Measurements from ENCODE around the gene EEF1A2. TPM values are rescaled to one million over a fixed set of nuclear protein-coding genes. Genes with fewer than 3 reads are reported as not detected.

EEF1A2 gene
- total and polyA plus RNA-seq, 4 donors, result 0.05 to 0.12 TPM; not detected in 2

DNA sequence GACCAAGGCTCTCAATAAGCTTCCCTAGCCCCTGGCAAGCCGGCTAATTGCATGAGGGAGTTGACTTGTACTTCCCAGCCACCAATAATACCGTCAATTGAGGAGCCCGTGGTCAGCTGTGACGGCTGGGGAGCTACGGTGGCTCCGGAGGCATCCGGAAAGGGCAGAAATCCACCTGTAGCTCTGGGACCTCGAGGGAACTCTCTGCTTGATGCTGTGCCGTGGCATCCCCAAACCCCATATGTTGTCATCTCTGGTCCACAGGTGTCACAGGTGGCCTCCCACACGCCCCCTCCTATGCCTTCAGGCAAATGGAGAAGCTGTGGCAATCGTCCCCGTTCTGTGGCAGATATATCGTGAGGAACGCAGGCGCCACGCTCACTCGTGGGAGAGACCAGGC lies 20.9 kb downstream of the EEF1A2 start (continued):
- TF ChIP-seq, protein P1, sequence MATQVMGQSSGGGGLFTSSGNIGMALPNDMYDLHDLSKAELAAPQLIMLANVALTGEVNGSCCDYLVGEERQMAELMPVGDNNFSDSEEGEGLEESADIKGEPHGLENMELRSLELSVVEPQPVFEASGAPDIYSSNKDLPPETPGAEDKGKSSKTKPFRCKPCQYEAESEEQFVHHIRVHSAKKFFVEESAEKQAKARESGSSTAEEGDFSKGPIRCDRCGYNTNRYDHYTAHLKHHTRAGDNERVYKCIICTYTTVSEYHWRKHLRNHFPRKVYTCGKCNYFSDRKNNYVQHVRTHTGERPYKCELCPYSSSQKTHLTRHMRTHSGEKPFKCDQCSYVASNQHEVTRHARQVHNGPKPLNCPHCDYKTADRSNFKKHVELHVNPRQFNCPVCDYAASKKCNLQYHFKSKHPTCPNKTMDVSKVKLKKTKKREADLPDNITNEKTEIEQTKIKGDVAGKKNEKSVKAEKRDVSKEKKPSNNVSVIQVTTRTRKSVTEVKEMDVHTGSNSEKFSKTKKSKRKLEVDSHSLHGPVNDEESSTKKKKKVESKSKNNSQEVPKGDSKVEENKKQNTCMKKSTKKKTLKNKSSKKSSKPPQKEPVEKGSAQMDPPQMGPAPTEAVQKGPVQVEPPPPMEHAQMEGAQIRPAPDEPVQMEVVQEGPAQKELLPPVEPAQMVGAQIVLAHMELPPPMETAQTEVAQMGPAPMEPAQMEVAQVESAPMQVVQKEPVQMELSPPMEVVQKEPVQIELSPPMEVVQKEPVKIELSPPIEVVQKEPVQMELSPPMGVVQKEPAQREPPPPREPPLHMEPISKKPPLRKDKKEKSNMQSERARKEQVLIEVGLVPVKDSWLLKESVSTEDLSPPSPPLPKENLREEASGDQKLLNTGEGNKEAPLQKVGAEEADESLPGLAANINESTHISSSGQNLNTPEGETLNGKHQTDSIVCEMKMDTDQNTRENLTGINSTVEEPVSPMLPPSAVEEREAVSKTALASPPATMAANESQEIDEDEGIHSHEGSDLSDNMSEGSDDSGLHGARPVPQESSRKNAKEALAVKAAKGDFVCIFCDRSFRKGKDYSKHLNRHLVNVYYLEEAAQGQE (IDR thresholded peaks at IDR 0.05), result no peak
- no peak for TF ChIP-seq EGR1 (IDR thresholded peaks at IDR 0.05; ENCODE audit: low read depth in 2 of 2)
- no peak for TF ChIP-seq FOXA2 (IDR thresholded peaks at IDR 0.05)
- TF ChIP-seq GABPA (IDR thresholded peaks at IDR 0.05 in 1 of 2, conservative IDR thresholded peaks at IDR 0.05 in 1 of 2), result no peak

DNA sequence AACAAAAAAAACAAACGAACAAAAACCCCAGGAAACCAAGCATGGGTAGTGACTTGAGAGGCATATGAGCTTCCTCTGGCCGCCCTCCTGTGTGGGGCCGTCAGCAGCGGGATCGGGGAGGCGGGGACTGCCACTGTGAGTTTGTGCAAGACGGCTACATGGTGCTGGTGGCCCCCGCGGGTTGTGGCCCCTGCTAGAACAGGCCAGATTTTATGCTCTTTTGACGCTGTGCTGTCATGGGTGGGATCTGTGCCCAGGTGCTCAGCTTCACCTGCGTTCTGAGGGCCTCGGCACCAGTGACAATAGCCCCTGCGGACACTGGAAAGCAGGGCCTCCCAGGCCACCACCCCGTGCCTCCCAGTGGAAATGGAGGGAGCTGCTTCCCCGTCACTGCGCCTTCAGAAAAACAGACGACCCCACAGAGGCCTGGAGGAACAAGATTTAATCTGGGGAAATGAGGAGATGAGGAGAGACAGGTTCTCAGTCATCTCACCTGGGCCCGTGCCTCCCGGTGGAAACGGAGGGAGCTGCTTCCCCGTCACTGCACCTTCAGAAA lies 21.7 kb downstream of the EEF1A2 start:
- H3K4me1 ChIP-seq (ENCODE audit: control insufficient read depth in 4 of 4, insufficient read depth in 4 of 4, low read length in 3 of 4), result peaks cover 0 to 2% (median 0%) of the 10 kb centered on the region in 4 donors
- no peaks in the 10 kb centered on the region for H3K36me3 ChIP-seq (ENCODE audit: control insufficient read depth in 4 of 4, insufficient read depth in 3 of 4, low read depth in 1 of 4, low read length in 3 of 4)
- H3K9ac ChIP-seq (ENCODE audit: low read depth in 1 of 2, low read length in 2 of 2), result no peak overlapping the region
- no peaks in the 10 kb centered on the region for H3K9me3 ChIP-seq (ENCODE audit: control insufficient read depth in 4 of 4, low read length in 3 of 4)
- WGBS, result 36% methylated on average over 21 of the region's 21 CpGs
- H3K4me3 ChIP-seq (ENCODE audit: low read depth in 1 of 3, low read length in 3 of 3), result no peak overlapping the region
- no peak for DNase-seq (ENCODE audit: low spot score)
- TF ChIP-seq GABPA (IDR thresholded peaks at IDR 0.05 in 1 of 2, conservative IDR thresholded peaks at IDR 0.05 in 1 of 2), result no peak
- TF ChIP-seq FOXA1 (IDR thresholded peaks at IDR 0.05), result no peak
- no peak for TF ChIP-seq HNF4A (conservative IDR thresholded peaks at IDR 0.05)
- TF ChIP-seq, protein P2, sequence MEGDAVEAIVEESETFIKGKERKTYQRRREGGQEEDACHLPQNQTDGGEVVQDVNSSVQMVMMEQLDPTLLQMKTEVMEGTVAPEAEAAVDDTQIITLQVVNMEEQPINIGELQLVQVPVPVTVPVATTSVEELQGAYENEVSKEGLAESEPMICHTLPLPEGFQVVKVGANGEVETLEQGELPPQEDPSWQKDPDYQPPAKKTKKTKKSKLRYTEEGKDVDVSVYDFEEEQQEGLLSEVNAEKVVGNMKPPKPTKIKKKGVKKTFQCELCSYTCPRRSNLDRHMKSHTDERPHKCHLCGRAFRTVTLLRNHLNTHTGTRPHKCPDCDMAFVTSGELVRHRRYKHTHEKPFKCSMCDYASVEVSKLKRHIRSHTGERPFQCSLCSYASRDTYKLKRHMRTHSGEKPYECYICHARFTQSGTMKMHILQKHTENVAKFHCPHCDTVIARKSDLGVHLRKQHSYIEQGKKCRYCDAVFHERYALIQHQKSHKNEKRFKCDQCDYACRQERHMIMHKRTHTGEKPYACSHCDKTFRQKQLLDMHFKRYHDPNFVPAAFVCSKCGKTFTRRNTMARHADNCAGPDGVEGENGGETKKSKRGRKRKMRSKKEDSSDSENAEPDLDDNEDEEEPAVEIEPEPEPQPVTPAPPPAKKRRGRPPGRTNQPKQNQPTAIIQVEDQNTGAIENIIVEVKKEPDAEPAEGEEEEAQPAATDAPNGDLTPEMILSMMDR (IDR thresholded peaks at IDR 0.05; ENCODE audit: low read depth, low read length, missing input control), result no peak
- TF ChIP-seq HNF4G (IDR thresholded peaks at IDR 0.05), result no peak
- no peak for TF ChIP-seq NR2F2 (IDR thresholded peaks at IDR 0.05)
- TF ChIP-seq, protein P3, sequence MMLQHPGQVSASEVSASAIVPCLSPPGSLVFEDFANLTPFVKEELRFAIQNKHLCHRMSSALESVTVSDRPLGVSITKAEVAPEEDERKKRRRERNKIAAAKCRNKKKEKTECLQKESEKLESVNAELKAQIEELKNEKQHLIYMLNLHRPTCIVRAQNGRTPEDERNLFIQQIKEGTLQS (IDR thresholded peaks at IDR 0.05), result no peak
- no peak for TF ChIP-seq SP1 (IDR thresholded peaks at IDR 0.05)
- TF ChIP-seq EGR1 (IDR thresholded peaks at IDR 0.05; ENCODE audit: low read depth in 2 of 2), result no peak
- no peak for TF ChIP-seq RAD21 (IDR thresholded peaks at IDR 0.05)
- H3K27ac ChIP-seq (ENCODE audit: low read depth in 1 of 2, low read length in 2 of 2), result no peak overlapping the region
- peaks cover 0 to 26% (median 9%) of the 10 kb centered on the region in 4 donors for H3K27me3 ChIP-seq (ENCODE audit: control insufficient read depth in 4 of 4, insufficient read depth in 4 of 4, low read length in 3 of 4)

DNA sequence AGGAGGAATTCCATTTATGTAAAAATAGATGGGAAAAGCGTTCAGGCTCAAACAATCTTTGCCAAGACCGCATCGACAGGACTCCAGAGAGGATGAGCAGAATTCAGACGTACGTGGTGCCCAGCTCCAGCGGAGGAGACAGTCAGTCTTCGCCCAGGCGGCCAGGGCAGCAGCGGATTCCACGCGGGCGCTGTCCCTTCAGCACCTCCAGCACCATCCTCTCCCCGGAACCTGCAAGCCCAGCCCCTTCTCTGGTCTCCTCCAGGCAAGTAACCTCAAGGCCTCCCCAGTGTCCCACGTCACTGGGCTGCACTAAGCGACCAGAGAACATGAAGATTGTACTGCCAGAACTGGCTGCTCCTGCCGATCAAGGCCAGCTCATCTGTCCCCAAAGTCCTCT lies 23.7 kb downstream of the EEF1A2 start:
- Histone ChIP-seq H3K36me3 (ENCODE audit: control insufficient read depth in 4 of 4, insufficient read depth in 3 of 4, low read depth in 1 of 4, low read length in 3 of 4) (no peaks in the 10 kb centered on the region), H3K27ac (ENCODE audit: low read depth in 1 of 2, low read length in 2 of 2) (no peak overlapping the region), H3K9ac (ENCODE audit: low read depth in 1 of 2, low read length in 2 of 2) (no peak overlapping the region), H3K4me3 (ENCODE audit: low read depth in 1 of 3, low read length in 3 of 3) (no peak overlapping the region), H3K9me3 (ENCODE audit: control insufficient read depth in 4 of 4, low read length in 3 of 4) (no peaks in the 10 kb centered on the region), H3K27me3 (ENCODE audit: control insufficient read depth in 4 of 4, insufficient read depth in 4 of 4, low read length in 3 of 4) (peaks cover 3 to 27% (median 12%) of the 10 kb centered on the region in 4 donors), H3K4me1 (ENCODE audit: control insufficient read depth in 4 of 4, insufficient read depth in 4 of 4, low read length in 3 of 4) (peaks cover 0 to 6% (median 2%) of the 10 kb centered on the region in 4 donors)
- TF ChIP-seq, protein P1 (IDR thresholded peaks at IDR 0.05), result peak; percentile 96
- TF ChIP-seq YY1 (IDR thresholded peaks at IDR 0.05), result no peak
- WGBS, result 15% methylated on average over 16 of the region's 16 CpGs
- no peak for DNase-seq (ENCODE audit: low spot score)
